ENCODE measurements around the gene NOS1AP.

GRCh38 chr1:162364498-162364897 lies 295.0 kb downstream of the NOS1AP start:
- TF ChIP-seq CTCF (IDR thresholded peaks at IDR 0.05) (no peak), POLR2A (IDR thresholded peaks at IDR 0.05) (no peak)
